ENCODE results near the gene CHRNA7.
"Not testable (repeated sequence)": the region's sequence is repeated elsewhere in the genome, so short reads cannot be mapped to it uniquely, and the experiment has no call there.

The CHRNA7 gene

DNA sequence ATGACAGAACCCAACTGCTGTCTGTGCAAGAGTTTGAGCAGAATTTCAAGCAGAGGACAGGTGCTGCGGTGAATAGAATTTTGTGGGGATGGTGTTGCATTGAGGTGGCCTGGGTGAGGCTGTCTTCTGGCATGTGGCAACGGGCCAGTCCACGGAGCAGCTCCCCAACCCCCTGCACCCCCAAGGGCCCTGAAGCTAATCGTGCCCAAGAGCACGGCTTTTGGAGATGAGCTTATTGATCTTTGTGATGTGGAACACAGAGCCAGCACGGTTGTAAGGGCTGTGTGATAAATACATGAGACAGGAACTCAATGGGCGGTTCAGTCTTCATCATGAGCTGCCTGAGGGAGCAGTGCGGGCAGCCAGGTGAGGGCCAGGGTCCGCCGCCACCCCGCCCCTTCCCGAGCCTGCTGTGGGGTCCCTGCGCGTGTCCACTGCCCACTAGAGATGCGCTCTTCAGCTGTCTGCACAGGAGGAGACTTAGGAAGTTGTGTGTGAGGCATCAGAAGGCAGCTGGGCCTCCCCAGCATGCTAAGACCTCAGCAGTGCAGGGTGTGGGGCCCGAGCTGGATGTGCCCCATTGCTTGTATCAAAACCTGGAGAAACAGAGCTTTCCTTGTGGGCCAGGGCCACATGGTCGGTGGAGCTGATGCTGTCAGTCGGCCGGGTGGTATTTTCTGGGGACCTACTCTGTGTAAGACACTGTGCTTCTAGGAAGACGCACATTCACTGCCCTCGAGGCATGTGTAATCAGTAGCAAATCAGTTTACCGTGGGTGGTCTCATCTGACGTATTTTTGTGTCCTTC is 90.5 kb downstream of the CHRNA7 start:
- DNase-seq (ENCODE audit: low spot score) = no peak

DNA sequence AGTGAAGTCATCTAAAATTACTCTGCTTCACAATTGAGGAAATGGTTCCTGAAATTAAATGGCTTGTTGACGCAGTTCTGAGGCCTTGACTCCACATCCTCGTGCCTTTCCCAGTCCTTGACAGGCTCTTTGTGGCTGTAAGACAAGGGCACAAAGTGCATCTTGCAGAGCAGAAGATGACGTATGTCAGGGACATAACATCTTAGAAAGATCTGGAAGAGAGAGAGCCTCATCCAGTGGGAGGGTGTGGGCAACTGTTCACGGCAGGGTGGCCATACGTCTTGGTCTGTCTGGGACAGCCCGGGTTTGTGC is 91.0 kb downstream of the CHRNA7 start:
- DNase-seq (ENCODE audit: low spot score) = no peak

DNA sequence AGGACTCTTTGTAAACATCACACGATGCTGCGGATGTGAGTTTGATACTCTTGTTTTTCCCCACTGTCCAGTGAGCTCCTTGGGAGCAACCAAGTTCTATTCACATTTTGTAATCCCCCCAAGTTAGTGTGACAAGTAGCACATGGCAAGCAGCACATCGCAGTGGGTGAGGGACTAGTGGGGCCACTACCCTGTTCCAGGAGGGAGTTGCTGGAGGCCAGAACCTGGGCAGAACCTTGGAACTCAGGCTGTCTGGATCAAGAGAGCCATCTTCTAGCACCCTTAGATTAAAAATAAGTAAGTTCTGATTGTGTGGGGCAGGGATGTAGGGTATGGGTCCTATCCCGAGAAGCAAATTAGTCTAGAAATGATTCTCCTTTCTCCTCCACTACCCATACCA is 91.7 kb downstream of the CHRNA7 start:
- DNase-seq (ENCODE audit: low spot score) = no peak

DNA sequence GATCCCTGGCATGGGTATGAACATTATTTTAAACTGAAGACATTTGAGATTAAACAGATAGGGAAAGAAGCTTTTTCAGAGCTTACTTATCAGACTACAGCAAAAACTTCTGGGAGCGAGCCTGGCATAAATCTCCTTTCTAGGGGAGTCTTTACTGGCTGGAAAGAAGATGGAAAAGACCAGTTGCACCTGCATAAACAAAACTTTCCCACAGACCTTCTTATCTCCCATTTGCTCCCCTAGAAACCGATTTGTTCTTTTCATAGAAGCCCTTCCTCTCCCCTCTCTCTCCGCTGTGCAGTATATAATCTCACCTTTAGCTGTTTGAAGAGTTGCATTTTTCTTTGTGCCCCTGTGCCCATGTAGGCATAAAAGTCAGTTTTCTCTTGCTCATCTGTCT is 93.2 kb downstream of the CHRNA7 start:
- DNase-seq (ENCODE audit: low spot score) = no peak

DNA sequence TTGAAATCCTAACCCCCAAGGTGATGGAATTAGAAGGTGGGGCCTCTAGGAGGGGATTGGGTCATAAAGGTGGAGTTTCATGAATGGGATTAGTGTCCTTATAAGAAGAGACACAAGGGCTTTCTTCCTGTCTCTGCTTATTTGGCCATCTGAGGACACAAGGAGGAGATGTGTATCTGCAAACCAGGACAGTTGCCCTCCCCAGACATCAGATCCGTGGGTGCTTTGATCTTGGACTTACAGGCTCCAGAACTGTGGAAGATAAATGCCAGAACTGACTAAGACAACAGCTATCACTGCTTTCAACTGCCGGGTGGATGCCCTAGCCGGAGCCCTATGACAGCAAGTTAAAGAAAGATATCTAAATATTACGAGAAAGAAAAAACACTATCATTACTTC is 94.4 kb downstream of the CHRNA7 start:
- DNase-seq (ENCODE audit: low spot score) = no peak

DNA sequence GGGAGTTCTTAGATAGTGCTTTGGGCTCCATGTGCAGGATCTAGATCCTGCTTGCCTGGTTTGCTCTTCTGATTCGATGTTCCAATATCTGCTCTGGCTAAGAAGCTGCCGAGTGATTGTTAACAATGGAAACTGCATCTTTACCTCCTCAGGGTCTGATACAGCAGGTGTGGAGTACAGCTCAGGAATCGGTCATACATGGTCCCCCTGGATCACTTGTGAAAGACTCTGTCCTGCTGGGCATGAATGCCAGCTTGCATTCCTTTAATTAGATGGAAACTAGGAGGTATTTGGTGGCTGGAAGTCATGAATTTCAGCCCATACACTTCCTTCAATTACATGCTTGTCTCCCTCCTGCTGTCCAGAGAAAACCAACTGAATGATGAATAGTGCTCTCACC is 95.3 kb downstream of the CHRNA7 start:
- DNase-seq (ENCODE audit: low spot score) = no peak

DNA sequence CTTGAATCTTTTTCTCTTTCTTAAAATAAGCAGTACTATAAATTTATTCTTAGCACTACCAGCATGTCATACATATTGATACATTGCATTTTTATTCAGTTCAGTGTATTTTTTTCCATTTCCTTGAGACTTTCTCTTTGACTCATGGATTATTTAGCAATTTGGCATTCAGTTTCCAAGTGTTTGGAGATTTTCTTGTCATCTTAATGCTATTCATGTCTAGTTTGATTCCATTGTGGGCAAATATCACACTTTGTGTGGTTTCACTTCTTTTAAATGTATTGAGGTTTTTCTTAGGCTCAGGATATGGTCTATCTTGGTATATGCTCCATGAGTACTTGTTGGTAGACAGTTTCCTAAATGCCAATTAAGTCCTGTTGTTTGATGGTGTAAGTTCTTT is 99.5 kb downstream of the CHRNA7 start:
- no peak for DNase-seq (ENCODE audit: low spot score)

DNA sequence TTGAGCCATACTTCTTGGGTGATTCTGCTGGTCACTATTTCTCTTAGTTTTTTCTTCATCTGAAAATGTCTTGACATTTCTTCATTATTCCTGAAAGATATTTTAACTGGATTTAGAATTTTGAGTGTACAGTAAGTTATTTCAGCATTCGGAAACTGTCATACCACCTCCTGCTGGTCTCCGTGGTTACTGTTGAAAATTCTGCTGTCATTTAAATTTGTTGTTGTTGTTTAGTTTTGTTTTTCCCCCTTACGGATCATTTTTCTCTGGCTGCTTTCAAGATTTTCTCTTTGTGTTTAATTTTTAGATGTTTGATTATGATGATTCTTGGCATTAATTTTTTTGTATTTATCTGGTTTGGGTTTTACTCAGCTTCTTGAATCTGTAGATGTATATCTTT is 100.5 kb downstream of the CHRNA7 start:
- no peak for DNase-seq (ENCODE audit: low spot score)

DNA sequence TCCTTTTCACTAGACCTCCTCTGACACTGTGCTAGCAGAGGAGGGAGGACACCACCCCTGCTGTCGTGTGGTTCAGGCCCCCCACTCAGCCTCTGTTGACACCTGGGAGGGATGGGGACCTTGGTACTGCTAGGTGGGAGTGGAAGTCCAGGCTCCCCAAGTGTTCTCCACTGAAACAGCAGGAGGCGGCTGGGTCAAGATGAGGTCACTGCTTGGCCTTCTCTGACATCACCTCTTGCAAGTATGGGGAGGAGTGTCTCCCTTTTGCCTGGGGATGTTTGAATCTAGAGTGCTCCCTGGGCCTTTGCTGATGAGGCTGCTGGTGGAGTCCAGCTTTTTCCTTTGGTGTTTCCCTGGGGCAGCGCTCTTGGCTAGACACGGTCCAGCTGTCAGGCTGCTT is 101.5 kb downstream of the CHRNA7 start:
- DNase-seq (ENCODE audit: low spot score) = no peak

DNA sequence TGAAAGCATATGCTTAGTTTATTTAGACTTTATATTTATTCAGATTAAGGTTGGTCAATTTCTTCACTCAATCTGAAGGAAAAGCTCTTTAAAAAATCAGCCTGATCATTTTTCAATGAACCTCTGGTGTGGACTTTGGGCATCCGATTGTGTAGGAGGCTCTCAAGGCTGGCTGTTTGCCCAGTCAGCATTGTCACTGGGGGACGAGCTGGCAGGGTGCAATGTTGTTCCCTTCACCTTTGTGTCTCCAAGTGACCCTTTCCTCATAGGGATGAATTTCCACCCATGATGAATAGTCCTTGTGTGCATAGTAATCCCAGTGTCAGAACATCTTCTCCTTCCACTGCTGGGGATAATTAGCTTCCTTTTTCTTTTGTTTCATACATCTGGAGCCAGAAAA is 102.5 kb downstream of the CHRNA7 start:
- DNase-seq (ENCODE audit: low spot score) = no peak

DNA sequence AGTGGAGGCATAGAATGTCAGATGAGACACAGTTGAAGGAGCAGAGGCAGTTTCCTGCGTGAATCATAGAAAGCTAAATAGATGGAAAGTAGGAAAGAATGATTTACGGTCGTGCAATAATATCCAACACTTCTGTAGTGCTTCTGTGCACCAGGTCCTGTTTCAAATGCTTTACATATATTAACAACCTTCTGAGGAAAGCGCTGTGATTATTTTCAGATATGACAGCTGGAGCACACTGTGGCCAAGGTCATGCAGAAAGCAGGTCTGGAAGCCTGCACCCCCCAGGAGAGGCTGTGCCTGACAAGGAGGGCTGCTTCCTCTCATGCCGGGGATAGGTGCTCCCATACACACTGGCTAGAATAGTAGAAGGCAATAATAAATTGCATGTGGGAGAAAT is 104.5 kb downstream of the CHRNA7 start:
- no peak for DNase-seq (ENCODE audit: low spot score)

DNA sequence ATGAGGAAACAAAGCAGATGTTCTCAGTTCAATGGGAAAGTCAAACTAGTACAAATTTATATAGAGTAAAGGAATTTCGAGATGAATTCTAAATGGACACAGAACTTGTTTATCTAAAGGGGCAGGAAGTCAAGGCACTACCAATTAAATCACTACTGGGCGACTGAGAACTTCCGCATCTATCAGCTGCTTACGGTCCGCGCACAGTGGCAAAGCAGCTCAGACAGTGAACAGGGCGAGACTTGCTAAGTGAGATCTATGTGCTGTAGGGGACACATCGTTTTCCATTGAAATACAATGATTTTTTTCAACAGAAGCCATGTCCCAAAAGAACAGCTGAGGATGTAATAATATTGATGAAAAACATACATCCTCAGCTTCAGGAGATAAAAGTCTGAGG is 105.0 kb downstream of the CHRNA7 start:
- no peak for DNase-seq (ENCODE audit: low spot score)

DNA sequence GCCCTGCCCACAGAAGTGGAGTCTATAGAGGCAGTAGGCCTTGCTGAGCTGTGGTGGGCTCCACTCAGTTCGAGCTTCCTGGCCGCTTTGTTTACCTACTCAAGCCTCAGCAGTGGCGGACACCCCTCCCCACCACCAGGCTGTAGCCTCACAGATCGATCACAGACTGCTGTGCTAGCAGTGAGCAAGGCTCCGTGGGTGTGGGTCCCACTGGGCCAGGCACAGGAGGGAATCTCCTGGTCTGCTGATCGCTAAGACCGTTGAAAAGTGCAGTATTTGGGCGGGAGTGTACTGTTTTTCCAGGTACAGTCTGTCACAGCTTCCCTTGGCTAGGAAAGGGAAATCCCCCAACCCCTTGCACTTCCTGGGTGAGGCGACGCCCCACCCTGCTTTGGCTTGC is 115.2 kb downstream of the CHRNA7 start:
- DNase-seq (ENCODE audit: low spot score) = not testable (repeated sequence)

DNA sequence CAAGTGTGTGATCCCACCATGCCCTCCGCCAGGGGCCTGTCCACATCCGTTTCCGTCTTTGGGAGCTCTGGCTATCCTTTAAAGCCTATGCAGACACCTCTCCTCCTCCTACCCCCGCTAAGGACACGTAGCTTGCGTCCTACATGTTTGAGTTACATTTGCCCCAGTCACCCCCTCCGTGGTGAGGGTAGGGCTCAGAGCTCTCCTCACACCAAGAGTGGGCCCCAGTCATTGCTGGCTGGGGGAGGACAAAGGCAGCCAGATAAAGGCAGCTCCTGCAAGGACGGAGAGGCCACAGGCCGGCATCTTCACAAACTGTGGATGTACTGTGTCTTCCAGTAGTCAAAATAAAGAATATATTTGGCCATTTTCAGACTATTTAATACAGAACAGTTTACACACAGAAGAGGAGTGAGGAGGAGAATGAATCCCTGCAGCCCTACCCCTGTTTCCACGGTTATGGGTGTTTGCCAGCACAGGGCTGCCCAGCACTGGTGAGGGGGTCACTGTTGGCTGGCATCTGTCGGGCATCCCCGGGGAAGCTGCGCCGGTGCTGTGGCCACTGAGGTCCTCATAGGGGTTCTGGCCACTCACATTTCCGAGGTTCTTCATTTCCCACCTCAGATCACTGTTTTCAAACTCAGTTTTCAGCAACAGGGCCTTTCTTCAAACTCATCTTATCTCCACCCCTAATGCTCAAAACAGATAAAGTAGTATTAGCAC is 118.7 kb downstream of the CHRNA7 start:
- no peak for DNase-seq (ENCODE audit: low spot score)

DNA sequence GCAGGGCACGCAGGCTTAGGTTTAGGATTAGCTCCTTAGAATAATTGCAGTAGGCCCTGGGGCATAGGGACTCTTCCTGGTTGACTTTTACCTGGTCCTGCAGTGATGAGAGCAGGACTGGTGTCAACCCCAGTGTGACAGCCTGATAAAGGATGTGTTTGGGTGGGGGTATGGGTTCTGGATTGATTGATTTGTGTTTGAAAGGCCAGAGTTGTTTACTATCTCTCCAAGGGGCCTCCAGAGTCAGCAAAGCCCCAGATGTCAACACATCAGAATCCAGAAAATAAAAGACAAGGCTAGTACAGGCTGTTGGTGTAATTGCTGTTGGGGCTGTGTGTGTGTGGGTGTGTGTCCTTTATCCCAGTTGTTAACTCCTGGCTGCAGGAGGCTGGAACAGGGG is 122.3 kb downstream of the CHRNA7 start:
- no peak for DNase-seq (ENCODE audit: low spot score)

DNA sequence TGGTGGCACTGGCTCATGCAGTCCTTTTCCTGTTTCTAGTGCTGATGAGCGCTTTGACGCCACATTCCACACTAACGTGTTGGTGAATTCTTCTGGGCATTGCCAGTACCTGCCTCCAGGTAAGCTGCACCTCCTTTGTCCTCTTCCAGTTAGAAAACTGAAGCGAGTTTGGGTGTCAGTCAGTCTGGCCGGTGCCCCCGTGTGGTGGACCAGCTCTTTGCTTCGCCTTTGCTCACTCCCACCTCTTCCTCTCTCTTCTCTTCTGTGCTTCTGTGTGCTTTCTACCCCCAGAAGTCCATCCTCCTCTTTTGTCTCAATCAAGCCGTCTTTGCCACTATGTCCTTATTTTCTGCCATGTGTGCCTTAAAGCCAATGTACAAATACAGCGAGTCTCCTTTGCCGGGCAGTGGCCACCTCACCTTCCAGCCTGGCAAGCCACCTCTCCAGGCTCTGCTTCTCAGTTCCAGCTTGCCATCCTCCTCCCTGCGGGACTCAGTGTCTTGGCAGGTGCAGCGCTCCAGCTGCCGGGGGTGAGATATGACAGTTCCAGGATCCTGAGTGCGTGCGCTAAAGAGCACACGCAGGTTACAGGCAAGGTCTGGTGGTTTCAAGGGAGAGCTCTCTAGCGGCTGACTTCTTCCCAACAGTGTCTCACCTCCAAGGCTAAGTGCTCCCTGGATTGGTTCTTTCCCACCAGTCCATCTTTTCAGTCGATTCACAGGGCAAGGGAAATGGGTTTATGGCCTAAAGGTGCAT is 123.7 kb downstream of the CHRNA7 start:
- DNase-seq (ENCODE audit: low spot score) = not testable (repeated sequence)

DNA sequence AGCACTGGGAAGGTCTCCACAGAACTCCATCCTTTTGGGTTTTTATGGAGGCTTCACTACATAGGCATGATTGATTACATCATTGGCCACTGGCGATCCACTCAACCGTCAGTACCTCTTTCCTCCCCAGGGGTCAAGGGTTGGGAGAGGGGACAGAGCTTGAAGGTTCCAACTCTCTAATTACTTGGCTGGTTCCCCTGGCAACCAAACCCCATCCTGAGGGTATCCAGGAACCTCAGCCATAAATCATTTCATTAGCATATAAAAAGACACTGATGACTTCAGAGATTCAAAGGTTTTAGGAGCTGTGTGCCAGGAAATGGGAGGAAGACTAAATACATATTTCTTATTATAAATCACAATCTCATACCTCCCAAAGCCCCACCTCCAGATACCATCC is 131.8 kb downstream of the CHRNA7 start:
- DNase-seq (ENCODE audit: low spot score) = not testable (repeated sequence)

DNA sequence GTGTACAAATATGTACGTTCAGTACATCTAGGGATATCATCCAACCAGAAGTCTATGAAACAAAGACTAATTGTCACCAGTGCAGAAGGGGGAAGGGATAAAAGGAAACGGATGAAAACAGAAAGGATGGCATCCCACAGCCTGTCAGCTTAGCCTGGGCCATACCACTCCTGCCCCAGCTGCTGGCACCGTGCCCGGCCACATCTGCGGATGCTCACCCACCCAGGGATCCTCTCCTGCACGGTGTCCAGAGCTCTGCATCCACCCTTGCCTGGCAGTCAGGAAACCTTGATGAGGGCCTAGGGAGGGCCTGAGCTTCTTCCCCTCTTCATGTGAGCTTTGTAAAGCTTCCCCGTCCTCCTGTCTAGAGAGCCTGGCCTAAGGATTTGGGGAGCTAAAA is 133.8 kb downstream of the CHRNA7 start:
- DNase-seq (ENCODE audit: low spot score) = not testable (repeated sequence)

DNA sequence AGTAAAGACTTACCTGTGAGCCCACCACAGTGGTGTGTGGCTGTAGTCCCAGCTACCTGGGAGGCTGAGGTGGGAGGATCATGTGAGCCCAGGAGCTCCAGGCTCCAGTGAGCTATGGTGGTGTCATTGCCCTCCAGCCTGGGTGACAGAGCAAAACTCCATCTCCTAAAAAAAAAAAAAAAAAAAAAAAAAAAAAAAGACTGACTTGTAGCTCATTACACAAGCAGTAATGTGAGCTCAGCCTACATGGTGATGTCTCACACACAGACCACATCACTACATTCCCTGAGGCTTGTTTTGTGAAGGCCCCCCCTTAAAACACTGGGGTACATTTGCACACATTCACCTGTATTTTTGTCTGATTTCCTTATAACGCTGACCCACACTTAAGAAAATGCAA is 134.4 kb downstream of the CHRNA7 start:
- not testable (repeated sequence) for DNase-seq (ENCODE audit: low spot score)

DNA sequence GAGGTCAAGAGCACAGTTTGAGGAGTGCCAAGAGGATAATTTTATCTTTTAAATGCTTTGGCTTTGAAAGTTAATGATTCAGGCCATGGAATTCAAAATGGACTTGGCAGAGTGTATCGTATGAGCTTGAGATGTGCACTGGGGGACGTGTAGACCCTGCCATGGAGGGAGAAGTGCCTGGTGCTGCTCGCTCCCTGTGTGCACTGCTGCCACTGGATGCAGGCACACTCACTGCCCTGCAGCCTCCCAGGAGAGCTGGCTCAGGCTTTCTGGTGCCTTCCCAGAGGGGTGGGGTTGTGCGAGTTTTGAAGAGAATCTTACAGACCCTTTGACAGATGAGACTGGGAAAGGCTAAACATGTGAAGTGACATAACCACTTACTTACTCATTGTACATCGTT is 135.5 kb downstream of the CHRNA7 start:
- DNase-seq (ENCODE audit: low spot score) = not testable (repeated sequence)

DNA sequence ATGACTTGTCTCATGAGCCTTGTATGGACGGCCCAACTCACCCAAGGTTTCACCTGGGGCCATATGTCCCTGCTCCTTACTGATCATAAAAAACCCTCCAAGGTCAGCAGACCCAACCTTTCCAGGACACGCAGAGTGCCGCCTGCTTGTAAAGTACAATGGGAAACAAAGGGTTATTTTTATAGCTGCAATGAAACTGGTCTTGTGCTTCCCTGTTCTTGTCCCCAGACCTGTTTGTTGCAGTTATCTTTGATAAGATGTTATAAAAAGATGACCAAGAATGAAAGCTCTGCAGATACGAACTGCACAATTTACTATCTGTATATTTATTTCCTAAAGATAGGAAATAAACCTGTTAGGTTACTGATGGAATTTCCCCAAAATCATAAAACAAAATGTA is 136.0 kb downstream of the CHRNA7 start:
- DNase-seq (ENCODE audit: low spot score) = not testable (repeated sequence)

DNA sequence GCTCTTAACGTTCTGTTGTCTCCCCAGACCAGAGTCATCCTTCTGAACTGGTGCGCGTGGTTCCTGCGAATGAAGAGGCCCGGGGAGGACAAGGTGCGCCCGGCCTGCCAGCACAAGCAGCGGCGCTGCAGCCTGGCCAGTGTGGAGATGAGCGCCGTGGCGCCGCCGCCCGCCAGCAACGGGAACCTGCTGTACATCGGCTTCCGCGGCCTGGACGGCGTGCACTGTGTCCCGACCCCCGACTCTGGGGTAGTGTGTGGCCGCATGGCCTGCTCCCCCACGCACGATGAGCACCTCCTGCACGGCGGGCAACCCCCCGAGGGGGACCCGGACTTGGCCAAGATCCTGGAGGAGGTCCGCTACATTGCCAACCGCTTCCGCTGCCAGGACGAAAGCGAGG is 137.6 kb downstream of the CHRNA7 start:
- not testable (repeated sequence) for DNase-seq (ENCODE audit: low spot score)

DNA sequence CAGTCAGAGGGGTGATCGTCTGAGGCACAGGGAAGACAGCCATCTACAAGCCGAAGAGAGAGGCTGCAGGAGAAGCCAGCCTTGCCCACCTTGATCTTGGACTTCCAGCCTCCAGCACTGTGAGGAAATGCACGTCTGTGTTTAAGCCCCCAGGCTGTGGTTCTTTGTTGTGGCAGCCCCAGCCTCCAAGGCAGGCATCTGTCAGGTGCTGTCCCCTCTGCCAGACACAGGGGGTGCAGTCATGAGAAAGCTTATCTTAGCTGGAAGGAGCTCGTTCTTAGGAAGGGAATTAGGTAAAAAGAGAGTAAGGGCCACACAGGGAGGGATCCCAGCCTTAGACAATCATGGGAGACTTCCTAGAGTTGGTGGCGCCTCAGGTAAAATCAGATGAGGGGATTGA is 150.3 kb downstream of the CHRNA7 start:
- DNase-seq (ENCODE audit: low spot score) = not testable (repeated sequence)

All from SW480 (cell line).